ENCODE results near the gene PHLDB2. TPM values are rescaled to one million over a fixed set of nuclear protein-coding genes. Genes with fewer than 3 reads are reported as not detected.

The PHLDB2 gene
- total and polyA plus RNA-seq, 8 donors: 10.6 to 149 (median 29.0) TPM

GRCh38 chr3:111828530-111828929, 30.5 kb upstream of the PHLDB2 start:
- Histone ChIP-seq H3K36me3 (no peaks in the 10 kb centered on the region), H3K27ac (no peak overlapping the region)

GRCh38 chr3:111829023-111829422, 30.0 kb upstream of the PHLDB2 start:
- intact Hi-C loops (cut with DNase I; ENCODE audit: low total_unique reads): no loop called here
- no peaks in the 10 kb centered on the region for H3K27me3 ChIP-seq
- H3K36me3 ChIP-seq: no peaks in the 10 kb centered on the region
- no peak overlapping the region for H3K27ac ChIP-seq
- peaks cover 0 to 8% (median 0%) of the 10 kb centered on the region in 4 donors for H3K4me1 ChIP-seq
- no peaks in the 10 kb centered on the region for H3K9me3 ChIP-seq
- DNase-seq: no peak
- 86 to 97% (median 90%) methylated on average over 1 of the region's 1 CpG for whole genome bisulfite sequencing, 5 donors
- TF ChIP-seq POLR2A (IDR thresholded peaks at IDR 0.05) (no peak), POLR2AphosphoS5 (IDR thresholded peaks at IDR 0.05) (no peak)
- TF ChIP-seq, protein P1, sequence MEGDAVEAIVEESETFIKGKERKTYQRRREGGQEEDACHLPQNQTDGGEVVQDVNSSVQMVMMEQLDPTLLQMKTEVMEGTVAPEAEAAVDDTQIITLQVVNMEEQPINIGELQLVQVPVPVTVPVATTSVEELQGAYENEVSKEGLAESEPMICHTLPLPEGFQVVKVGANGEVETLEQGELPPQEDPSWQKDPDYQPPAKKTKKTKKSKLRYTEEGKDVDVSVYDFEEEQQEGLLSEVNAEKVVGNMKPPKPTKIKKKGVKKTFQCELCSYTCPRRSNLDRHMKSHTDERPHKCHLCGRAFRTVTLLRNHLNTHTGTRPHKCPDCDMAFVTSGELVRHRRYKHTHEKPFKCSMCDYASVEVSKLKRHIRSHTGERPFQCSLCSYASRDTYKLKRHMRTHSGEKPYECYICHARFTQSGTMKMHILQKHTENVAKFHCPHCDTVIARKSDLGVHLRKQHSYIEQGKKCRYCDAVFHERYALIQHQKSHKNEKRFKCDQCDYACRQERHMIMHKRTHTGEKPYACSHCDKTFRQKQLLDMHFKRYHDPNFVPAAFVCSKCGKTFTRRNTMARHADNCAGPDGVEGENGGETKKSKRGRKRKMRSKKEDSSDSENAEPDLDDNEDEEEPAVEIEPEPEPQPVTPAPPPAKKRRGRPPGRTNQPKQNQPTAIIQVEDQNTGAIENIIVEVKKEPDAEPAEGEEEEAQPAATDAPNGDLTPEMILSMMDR (IDR thresholded peaks at IDR 0.05): no peak
- H3K4me3 ChIP-seq: no peak overlapping the region

More at GRCh38 chr3:111828530-111828929, 30.5 kb upstream of the PHLDB2 start:
- H3K9me3 ChIP-seq: no peaks in the 10 kb centered on the region
- no peaks in the 10 kb centered on the region for H3K27me3 ChIP-seq
- no peak for DNase-seq
- 95 to 96% (median 96%) methylated on average over 6 of the region's 6 CpGs for WGBS, 5 donors
- H3K4me3 ChIP-seq: no peak overlapping the region
- TF ChIP-seq POLR2A (IDR thresholded peaks at IDR 0.05): no peak
- TF ChIP-seq EP300 (IDR thresholded peaks at IDR 0.05): no peak
- TF ChIP-seq POLR2AphosphoS5 (IDR thresholded peaks at IDR 0.05): no peak
- TF ChIP-seq, protein P1 (IDR thresholded peaks at IDR 0.05): no peak
- intact Hi-C loops (cut with DNase I; ENCODE audit: low total_unique reads): no loop called here
- H3K4me1 ChIP-seq: peaks cover 0 to 8% (median 0%) of the 10 kb centered on the region in 4 donors

DNA sequence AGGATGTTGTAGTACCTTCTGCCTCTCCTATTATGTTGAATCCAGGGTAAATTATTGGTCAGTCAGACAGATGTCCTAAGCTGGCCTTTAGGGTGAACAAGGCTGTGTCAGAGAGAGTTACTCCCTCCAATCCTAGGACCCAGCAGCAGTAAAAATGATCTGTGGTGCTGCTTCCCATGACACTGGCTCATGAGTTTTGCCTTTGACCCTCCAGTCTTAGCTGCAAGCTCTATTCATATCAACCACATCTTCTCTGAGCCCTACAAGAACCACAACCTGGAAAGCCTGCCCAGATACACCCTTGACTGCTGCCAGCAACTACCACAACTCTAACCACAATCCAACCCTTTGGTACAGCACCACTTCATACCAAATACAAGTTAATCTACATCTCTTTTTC, 27.2 kb upstream of the PHLDB2 start:
- intact Hi-C loops (cut with DNase I; ENCODE audit: low total_unique reads): no loop called here
- TF ChIP-seq, protein P1 (IDR thresholded peaks at IDR 0.05): no peak
- TF ChIP-seq POLR2AphosphoS5 (IDR thresholded peaks at IDR 0.05) (no peak), POLR2A (IDR thresholded peaks at IDR 0.05) (no peak), EP300 (IDR thresholded peaks at IDR 0.05) (no peak)
- DNase-seq: no peak
- no peak overlapping the region for H3K27ac ChIP-seq
- H3K27me3 ChIP-seq: no peaks in the 10 kb centered on the region
- H3K36me3 ChIP-seq: no peaks in the 10 kb centered on the region
- H3K4me3 ChIP-seq: no peak overlapping the region
- no peaks in the 10 kb centered on the region for H3K9me3 ChIP-seq
- no peaks in the 10 kb centered on the region for H3K4me1 ChIP-seq

DNA sequence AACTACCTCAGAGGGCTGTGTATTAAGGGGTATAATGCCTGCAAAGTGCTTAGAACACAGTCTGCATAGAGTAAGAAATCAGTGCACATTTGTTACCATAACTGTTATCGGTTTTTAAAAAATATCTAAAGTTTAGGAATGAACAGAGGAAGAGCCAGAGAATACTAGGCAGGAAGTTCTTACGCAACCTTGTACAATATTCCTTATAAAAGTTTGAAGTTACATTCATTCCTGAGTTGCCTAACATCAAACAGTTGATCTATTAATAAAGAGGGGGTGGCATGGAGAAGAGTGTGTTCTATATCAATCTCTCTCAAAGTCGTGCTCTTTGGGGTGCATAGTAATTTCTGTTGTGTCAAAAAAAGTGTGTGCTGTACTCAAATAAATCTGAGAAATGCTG, 22.0 kb upstream of the PHLDB2 start:
- H3K4me1 ChIP-seq: no peaks in the 10 kb centered on the region
- no peaks in the 10 kb centered on the region for H3K27me3 ChIP-seq
- DNase-seq: no peak
- H3K4me3 ChIP-seq: no peak overlapping the region
- intact Hi-C loops (cut with DNase I; ENCODE audit: low total_unique reads): no loop called here
- H3K27ac ChIP-seq: no peak overlapping the region
- WGBS, 5 donors: 48 to 59% (median 58%) methylated on average over 3 of the region's 3 CpGs
- no peaks in the 10 kb centered on the region for H3K9me3 ChIP-seq
- TF ChIP-seq, protein P1 (IDR thresholded peaks at IDR 0.05): no peak
- TF ChIP-seq POLR2A (IDR thresholded peaks at IDR 0.05) (no peak), EP300 (IDR thresholded peaks at IDR 0.05) (no peak), POLR2AphosphoS5 (IDR thresholded peaks at IDR 0.05) (no peak)
- H3K36me3 ChIP-seq: no peaks in the 10 kb centered on the region

Data from stomach (tissue), 9 donors.